ENCODE data around the gene HEXIM2. TPM values are rescaled to one million over a fixed set of nuclear protein-coding genes. Genes with fewer than 3 reads are reported as not detected.

The HEXIM2 gene
- total and polyA plus RNA-seq, 2 of the 13 experiments (the other 11 are each of a cell fraction or from before 2014, with no cell fraction given), result 27.1 to 32.4 TPM

DNA sequence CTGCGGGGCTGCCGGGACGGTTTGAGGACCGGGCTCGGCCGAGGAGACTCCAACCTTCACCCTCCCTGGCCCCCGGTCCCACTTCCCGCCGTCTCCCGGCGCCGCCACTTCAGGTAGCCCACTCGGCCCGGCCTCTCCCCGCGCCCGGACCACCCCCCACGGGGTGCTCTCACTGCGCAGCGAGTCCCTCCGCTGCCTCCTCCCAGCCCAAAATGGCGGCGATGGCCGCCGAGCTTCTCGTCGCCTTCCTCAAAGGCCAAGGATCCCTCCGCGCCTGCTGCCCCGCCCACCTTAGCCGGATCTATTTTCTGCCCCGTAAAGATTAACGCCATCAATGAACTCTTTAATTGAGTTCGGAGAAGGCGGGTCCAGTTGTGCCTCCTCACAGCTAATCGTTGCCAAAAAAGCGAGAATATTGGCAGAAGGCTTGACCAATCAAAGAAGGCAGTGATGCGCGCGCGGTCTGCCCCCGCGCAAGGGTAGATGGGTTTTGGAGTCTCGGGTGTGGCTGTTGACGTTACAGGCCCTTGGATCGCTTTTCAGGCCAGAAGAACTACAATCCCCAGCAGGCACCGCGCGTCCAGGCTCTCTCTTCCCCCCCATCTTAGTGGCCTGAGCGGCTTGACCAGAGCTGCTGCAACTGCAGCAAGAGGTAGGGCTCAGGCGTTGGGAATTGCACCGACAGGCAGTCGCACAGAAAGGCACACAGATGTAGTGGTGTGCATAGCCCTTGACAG is at the start of gene HEXIM2 (continued):
- TF ChIP-seq ZNF160 (CRISPR knock-in tag; IDR thresholded peaks at IDR 0.05) (no peak; the same call in 1 of the 2 replicates), MYC (CRISPR knock-in tag; IDR thresholded peaks at IDR 0.05; ENCODE audit: borderline replicate concordance) (peak; percentile 66; the same call in 1 of the 2 replicates), SIX1 (CRISPR knock-in tag; IDR thresholded peaks at IDR 0.05; ENCODE audit: borderline replicate concordance) (no peak; the same call in 1 of the 2 replicates), ZNF12 (CRISPR knock-in tag; IDR thresholded peaks at IDR 0.05) (no peak; the same call in 1 of the 2 replicates), FOXK2 (IDR thresholded peaks at IDR 0.05) (peak; percentile 99), ZNF552 (CRISPR knock-in tag; IDR thresholded peaks at IDR 0.05; ENCODE audit: borderline replicate concordance) (peak; percentile 84), ZSCAN21 (CRISPR knock-in tag; IDR thresholded peaks at IDR 0.05; ENCODE audit: borderline replicate concordance) (no peak), ZNF180 (CRISPR knock-in tag; IDR thresholded peaks at IDR 0.05; ENCODE audit: borderline replicate concordance, low read depth) (peak; percentile 23; the same call in 1 of the 2 replicates), ZNF709 (CRISPR knock-in tag; IDR thresholded peaks at IDR 0.05) (peak; percentile 40), SALL2 (CRISPR knock-in tag; IDR thresholded peaks at IDR 0.05) (peak; percentile 17; the same call in 1 of the 2 replicates), HNF4A (CRISPR knock-in tag; IDR thresholded peaks at IDR 0.05) (peak; percentile 10), NR1H2 (CRISPR knock-in tag; IDR thresholded peaks at IDR 0.05; ENCODE audit: borderline replicate concordance, low read depth) (no peak)
- TF ChIP-seq, protein P1, sequence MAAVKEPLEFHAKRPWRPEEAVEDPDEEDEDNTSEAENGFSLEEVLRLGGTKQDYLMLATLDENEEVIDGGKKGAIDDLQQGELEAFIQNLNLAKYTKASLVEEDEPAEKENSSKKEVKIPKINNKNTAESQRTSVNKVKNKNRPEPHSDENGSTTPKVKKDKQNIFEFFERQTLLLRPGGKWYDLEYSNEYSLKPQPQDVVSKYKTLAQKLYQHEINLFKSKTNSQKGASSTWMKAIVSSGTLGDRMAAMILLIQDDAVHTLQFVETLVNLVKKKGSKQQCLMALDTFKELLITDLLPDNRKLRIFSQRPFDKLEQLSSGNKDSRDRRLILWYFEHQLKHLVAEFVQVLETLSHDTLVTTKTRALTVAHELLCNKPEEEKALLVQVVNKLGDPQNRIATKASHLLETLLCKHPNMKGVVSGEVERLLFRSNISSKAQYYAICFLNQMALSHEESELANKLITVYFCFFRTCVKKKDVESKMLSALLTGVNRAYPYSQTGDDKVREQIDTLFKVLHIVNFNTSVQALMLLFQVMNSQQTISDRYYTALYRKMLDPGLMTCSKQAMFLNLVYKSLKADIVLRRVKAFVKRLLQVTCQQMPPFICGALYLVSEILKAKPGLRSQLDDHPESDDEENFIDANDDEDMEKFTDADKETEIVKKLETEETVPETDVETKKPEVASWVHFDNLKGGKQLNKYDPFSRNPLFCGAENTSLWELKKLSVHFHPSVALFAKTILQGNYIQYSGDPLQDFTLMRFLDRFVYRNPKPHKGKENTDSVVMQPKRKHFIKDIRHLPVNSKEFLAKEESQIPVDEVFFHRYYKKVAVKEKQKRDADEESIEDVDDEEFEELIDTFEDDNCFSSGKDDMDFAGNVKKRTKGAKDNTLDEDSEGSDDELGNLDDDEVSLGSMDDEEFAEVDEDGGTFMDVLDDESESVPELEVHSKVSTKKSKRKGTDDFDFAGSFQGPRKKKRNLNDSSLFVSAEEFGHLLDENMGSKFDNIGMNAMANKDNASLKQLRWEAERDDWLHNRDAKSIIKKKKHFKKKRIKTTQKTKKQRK (IDR thresholded peaks at IDR 0.05; ENCODE audit: low read length), result no peak
- TF ChIP-seq, protein P2, sequence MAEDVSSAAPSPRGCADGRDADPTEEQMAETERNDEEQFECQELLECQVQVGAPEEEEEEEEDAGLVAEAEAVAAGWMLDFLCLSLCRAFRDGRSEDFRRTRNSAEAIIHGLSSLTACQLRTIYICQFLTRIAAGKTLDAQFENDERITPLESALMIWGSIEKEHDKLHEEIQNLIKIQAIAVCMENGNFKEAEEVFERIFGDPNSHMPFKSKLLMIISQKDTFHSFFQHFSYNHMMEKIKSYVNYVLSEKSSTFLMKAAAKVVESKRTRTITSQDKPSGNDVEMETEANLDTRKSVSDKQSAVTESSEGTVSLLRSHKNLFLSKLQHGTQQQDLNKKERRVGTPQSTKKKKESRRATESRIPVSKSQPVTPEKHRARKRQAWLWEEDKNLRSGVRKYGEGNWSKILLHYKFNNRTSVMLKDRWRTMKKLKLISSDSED (CRISPR knock-in tag; IDR thresholded peaks at IDR 0.05), result no peak
- TF ChIP-seq, protein P3, sequence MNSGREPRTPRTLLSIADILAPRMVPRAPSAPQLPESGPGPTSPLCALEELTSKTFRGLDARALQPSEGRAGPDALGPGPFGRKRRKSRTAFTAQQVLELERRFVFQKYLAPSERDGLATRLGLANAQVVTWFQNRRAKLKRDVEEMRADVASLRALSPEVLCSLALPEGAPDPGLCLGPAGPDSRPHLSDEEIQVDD (CRISPR knock-in tag; IDR thresholded peaks at IDR 0.05; ENCODE audit: borderline replicate concordance), result peak; percentile 80; the same call in 1 of the 2 replicates
- TF ChIP-seq, protein P4, sequence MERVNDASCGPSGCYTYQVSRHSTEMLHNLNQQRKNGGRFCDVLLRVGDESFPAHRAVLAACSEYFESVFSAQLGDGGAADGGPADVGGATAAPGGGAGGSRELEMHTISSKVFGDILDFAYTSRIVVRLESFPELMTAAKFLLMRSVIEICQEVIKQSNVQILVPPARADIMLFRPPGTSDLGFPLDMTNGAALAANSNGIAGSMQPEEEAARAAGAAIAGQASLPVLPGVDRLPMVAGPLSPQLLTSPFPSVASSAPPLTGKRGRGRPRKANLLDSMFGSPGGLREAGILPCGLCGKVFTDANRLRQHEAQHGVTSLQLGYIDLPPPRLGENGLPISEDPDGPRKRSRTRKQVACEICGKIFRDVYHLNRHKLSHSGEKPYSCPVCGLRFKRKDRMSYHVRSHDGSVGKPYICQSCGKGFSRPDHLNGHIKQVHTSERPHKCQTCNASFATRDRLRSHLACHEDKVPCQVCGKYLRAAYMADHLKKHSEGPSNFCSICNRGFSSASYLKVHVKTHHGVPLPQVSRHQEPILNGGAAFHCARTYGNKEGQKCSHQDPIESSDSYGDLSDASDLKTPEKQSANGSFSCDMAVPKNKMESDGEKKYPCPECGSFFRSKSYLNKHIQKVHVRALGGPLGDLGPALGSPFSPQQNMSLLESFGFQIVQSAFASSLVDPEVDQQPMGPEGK (CRISPR knock-in tag; IDR thresholded peaks at IDR 0.05), result no peak; the same call in none of the 2 replicates
- TF ChIP-seq, protein P5, sequence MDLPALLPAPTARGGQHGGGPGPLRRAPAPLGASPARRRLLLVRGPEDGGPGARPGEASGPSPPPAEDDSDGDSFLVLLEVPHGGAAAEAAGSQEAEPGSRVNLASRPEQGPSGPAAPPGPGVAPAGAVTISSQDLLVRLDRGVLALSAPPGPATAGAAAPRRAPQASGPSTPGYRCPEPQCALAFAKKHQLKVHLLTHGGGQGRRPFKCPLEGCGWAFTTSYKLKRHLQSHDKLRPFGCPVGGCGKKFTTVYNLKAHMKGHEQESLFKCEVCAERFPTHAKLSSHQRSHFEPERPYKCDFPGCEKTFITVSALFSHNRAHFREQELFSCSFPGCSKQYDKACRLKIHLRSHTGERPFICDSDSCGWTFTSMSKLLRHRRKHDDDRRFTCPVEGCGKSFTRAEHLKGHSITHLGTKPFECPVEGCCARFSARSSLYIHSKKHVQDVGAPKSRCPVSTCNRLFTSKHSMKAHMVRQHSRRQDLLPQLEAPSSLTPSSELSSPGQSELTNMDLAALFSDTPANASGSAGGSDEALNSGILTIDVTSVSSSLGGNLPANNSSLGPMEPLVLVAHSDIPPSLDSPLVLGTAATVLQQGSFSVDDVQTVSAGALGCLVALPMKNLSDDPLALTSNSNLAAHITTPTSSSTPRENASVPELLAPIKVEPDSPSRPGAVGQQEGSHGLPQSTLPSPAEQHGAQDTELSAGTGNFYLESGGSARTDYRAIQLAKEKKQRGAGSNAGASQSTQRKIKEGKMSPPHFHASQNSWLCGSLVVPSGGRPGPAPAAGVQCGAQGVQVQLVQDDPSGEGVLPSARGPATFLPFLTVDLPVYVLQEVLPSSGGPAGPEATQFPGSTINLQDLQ (CRISPR knock-in tag; IDR thresholded peaks at IDR 0.05), result peak; percentile 73; the same call in 1 of the 2 replicates
